Common myeloid progenitor, CD34-positive (primary cell): ENCODE data around the gene EZR.

ENCODE experiments used
- CTCF ChIA-PET: fragments of 350-600 bp; sonication (Branson Sonifier 250); formaldehyde crosslinking; loops from one replicate; lab custom pipeline; 2021; ENCODE audit warnings: antibody characterized with exemption; lab: Charles Lee
- POLR2A ChIA-PET: fragments of 350-600 bp; sonication (Branson Sonifier 250); formaldehyde crosslinking; loops from one replicate; lab custom pipeline; 2021; ENCODE audit warnings: antibody characterized with exemption; lab: Charles Lee
- DNase-seq, 3 donors: peaks; one replicate each; pipeline versions ENCODE4 v3.0.0 to v3.0.0-alpha.2; 2013
- H3K27ac ChIP-seq, 2 experiments: 1 replicate in 1 of 2; 2 replicates in 1 of 2; pipeline ENCODE4 v1.7.0; 2013; ENCODE audit warnings: inconsistent platforms in 2 of 2, low read length in 2 of 2, mild to moderate bottlenecking in 2 of 2, low read depth in 1 of 2, moderate library complexity in 1 of 2; ENCODE audit not compliant: severe bottlenecking in 2 of 2, insufficient read depth in 1 of 2, poor library complexity in 1 of 2
- H3K27me3 ChIP-seq, 5 experiments: replicated peaks in 2 of 5; 1 replicate in 3 of 5; 2 replicates in 2 of 5; pipeline versions ENCODE4 v1.6.1 to v1.7.0; 2013; ENCODE audit warnings: low read length in 4 of 5, mild to moderate bottlenecking in 2 of 5, moderate library complexity in 2 of 5, inconsistent platforms in 1 of 5; ENCODE audit not compliant: insufficient read depth in 5 of 5, control insufficient read depth in 4 of 5
- H3K36me3 ChIP-seq, 4 experiments: 1 replicate in 2 of 4; 2 replicates in 2 of 4; pipeline versions ENCODE4 v1.6.1 to v1.7.0; 2013; ENCODE audit warnings: low read length in 3 of 4, control low read depth in 1 of 4, mild to moderate bottlenecking in 1 of 4; ENCODE audit not compliant: control insufficient read depth in 4 of 4, insufficient read depth in 4 of 4
- H3K4me1 ChIP-seq, 4 experiments: 1 replicate in 3 of 4; 2 replicates in 1 of 4; pipeline versions ENCODE4 v1.6.1 to v1.7.1; 2013; ENCODE audit warnings: low read length in 3 of 4, mild to moderate bottlenecking in 3 of 4, control low read depth in 1 of 4, inconsistent platforms in 1 of 4, moderate library complexity in 1 of 4; ENCODE audit not compliant: control insufficient read depth in 4 of 4, insufficient read depth in 4 of 4; ENCODE audit errors: control extremely low read depth in 1 of 4
- H3K4me3 ChIP-seq, 7 experiments: 1 replicate in 4 of 7; 2 replicates in 3 of 7; pipeline versions ENCODE4 v1.5.1 to v1.7.0; 2013; ENCODE audit warnings: mild to moderate bottlenecking in 7 of 7, low read length in 6 of 7, moderate library complexity in 6 of 7, inconsistent platforms in 2 of 7, low read depth in 2 of 7, control low read depth in 1 of 7; ENCODE audit not compliant: insufficient read depth in 4 of 7, control insufficient read depth in 1 of 7; ENCODE audit errors: extremely low read depth in 1 of 7
- H3K9me3 ChIP-seq, 5 experiments: 1 replicate in 4 of 5; 2 replicates in 1 of 5; pipeline versions ENCODE4 v1.6.1 to v1.7.1; 2013; ENCODE audit warnings: low read length in 4 of 5, mild to moderate bottlenecking in 2 of 5, inconsistent platforms in 1 of 5, low read depth in 1 of 5, moderate library complexity in 1 of 5; ENCODE audit not compliant: control insufficient read depth in 4 of 5, insufficient read depth in 2 of 5; ENCODE audit errors: control extremely low read depth in 1 of 5
- WGBS: methylation state at CpG from one replicate; pipeline ENCODE4 v1.1.5; 2013; ENCODE audit not compliant: insufficient coverage; 5-methylcytosine and 5-hydroxymethylcytosine counted together

The EZR gene

DNA sequence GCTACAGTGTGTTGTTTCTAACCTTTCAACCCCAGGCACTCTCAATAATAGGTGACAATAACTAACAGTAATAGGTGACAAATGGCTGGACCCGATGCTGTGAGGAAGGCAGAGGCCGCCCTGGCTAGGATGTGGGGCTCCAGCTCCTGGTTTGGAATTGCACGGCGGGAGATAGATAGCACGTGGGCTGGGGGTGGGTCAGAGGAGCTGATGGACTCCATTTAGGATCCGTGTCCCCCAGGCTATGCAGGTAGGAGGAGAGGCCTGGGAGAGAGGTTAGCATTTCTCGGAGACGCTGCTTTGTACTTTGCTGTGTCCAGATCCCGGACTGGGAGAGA, 61.4 kb downstream of the EZR start:
- WGBS: 94% methylated on average over 8 of the region's 9 CpGs
- Histone ChIP-seq H3K4me1 (no peaks in the 10 kb centered on the region), H3K36me3 (peaks cover 0 to 4% (median 0%) of the 10 kb centered on the region in 4 experiments), H3K9me3 (no peaks in the 10 kb centered on the region), H3K27me3 (no peaks in the 10 kb centered on the region), H3K27ac (no peak overlapping the region), H3K4me3 (no peak overlapping the region)
- CTCF ChIA-PET: interaction anchor here (1.1 to 2.1 kb wide), 2 partner anchors 12 to 54 kb away, joined by 4 to 5 read pairs; no protein-coding TSS in a partner anchor
- POLR2A ChIA-PET: no interaction called here
- DNase-seq: no peak

DNA sequence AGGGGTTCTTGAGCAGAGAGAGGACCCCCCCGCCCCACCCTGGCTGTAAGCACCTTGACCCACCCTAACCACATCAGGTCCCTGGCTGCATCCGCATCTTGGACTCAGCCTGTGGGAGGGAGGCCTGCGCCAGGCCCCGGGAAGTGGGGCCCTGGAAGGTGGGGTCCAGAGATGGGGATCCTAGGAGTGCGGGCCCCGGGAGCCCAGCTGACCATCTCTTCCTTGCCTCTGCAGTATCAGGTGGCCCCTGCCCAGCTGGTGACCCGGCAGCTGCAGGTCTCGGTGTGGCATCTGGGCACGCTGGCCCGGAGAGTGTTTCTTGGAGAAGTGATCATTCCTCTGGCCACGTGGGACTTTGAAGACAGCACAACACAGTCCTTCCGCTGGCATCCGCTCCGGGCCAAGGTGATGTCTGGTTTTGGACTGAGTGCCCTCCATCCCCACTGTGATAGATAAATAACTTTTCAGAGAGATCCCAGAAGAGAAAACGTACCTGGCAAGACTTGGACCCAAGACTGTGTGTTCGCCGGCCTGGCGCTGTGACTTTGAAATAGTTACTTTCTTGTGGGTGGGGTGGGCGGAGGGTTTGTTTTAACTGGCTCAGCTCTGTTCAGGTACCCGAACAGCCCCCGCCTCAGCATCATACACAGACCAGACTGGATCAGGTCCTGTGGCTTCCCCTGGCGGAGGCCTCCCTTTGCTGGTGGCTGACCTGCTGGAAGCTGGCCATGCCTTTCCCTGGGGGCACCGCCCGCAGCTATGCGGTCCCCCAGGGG, 62.0 kb downstream of the EZR start:
- 95% methylated on average over 19 of the region's 25 CpGs for WGBS
- Histone ChIP-seq H3K36me3 (peaks cover 0 to 3% (median 0%) of the 10 kb centered on the region in 4 experiments), H3K27ac (no peak overlapping the region), H3K4me1 (peaks cover 0 to 5% (median 0%) of the 10 kb centered on the region in 4 experiments), H3K4me3 (no peak overlapping the region), H3K9me3 (no peaks in the 10 kb centered on the region), H3K27me3 (no peaks in the 10 kb centered on the region)
- POLR2A ChIA-PET: no interaction called here
- CTCF ChIA-PET: interaction anchor here (1.1 to 2.1 kb wide), 2 partner anchors 12 to 53 kb away, joined by 4 to 5 read pairs; no protein-coding TSS in a partner anchor
- no peak for DNase-seq

DNA sequence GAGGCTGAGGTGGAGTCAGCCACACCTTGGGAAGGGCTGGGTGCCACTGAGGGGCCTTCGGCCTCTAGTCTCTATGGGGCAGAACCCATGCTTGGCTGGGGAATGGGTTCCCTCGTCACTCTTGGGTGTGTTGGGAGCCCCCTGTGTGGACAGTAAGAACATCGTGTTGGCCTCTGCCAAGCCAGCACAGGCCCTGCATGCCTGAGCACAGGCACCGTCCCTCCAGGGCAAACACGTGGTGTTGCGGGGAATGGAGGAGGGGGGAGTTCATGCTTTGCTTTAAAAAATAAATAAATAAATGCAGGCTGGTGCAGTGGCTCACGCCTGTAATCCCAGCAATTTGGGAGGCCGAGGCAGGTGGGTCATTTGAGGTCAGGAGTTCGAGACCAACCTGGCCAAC, 63.0 kb downstream of the EZR start:
- DNase-seq: no peak

DNA sequence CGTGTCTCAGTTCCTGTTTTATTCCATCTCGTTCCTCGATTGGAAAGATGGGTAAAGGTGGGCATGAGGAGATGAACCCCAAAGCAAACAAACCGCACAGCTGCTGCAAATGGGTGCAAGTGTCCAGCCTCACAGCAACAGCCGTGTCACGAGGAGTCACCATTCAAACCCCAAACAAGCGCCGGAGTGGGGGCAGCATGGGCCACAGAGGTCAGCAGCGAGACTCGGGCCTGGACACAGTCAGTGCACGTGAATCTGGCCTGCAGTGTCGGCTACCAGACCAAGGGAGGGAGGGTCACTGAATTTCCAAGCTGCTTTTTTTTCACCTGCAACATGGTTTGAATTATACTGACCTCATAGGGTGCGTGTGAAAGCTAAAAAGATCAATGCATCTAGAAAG, 63.5 kb downstream of the EZR start:
- H3K4me1 ChIP-seq: peaks cover 0 to 16% (median 0%) of the 10 kb centered on the region in 4 experiments
- H3K27me3 ChIP-seq: no peaks in the 10 kb centered on the region
- ChIA-PET POLR2A (no interaction called here), CTCF (interaction anchor here (0.6 kb wide), 1 partner anchor 28 kb away, joined by 3 read pairs; no protein-coding TSS in a partner anchor)
- H3K36me3 ChIP-seq: no peaks in the 10 kb centered on the region
- H3K27ac ChIP-seq: no peak overlapping the region
- H3K9me3 ChIP-seq: no peaks in the 10 kb centered on the region
- 99% methylated on average over 10 of the region's 13 CpGs for WGBS
- H3K4me3 ChIP-seq: no peak overlapping the region
- no peak for DNase-seq

More for the DNA sequence above, 63.0 kb downstream of the EZR start:
- POLR2A ChIA-PET: no interaction called here
- peaks cover 0 to 14% (median 0%) of the 10 kb centered on the region in 4 experiments for H3K4me1 ChIP-seq
- H3K36me3 ChIP-seq: no peaks in the 10 kb centered on the region
- H3K27me3 ChIP-seq: no peaks in the 10 kb centered on the region
- CTCF ChIA-PET: interaction anchor here (0.6 kb wide), 1 partner anchor 29 kb away, joined by 3 read pairs; no protein-coding TSS in a partner anchor
- H3K9me3 ChIP-seq: no peaks in the 10 kb centered on the region
- no peak overlapping the region for H3K27ac ChIP-seq
- no peak overlapping the region for H3K4me3 ChIP-seq
- 82% methylated on average over 9 of the region's 9 CpGs for WGBS

DNA sequence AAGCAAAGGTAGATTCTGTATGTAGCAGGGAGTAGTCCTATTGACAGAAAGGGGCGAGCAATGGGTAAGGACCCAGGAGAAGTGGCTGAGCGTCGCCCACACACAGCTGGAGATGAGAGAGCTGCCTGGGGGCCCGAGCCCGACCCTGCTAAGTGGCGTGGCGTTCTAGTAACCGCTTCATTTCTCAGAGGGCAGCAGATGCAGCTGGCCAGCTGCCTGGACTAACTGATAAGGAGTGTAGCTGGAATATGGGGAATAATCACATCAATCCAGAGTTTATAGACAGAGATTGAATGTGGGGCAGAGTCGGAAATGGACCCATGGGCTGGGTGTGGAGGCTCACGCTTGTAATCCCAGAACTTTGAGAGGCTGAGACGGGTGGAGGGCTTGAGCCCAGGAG, 64.4 kb downstream of the EZR start:
- Histone ChIP-seq H3K4me1 (peaks cover 0 to 16% (median 0%) of the 10 kb centered on the region in 4 experiments), H3K36me3 (no peaks in the 10 kb centered on the region), H3K9me3 (no peaks in the 10 kb centered on the region), H3K4me3 (no peak overlapping the region), H3K27me3 (no peaks in the 10 kb centered on the region), H3K27ac (no peak overlapping the region)
- WGBS: 99% methylated on average over 9 of the region's 11 CpGs
- ChIA-PET POLR2A (no interaction called here), CTCF (no interaction called here)
- no peak for DNase-seq

DNA sequence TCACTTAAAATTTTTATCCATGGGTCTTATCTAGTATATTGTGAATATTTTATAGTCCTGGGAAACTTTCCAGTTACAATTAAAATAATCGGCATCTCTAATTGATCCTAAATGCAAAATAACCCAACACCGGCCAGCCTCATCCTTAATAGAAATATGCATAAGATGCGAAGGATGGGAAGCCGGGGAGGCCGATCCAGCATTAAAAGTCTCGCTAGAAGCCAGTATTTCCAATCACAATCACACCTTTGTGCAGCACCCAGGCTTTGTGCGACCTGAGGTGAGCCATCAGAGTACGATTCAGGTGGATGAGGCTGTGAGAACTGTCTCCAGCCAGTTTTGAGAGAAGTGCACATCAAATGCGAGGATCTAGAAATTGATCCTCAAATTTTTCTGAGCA, 65.4 kb downstream of the EZR start:
- Histone ChIP-seq H3K4me3 (no peak overlapping the region), H3K36me3 (no peaks in the 10 kb centered on the region), H3K27ac (no peak overlapping the region), H3K4me1 (peaks cover 0 to 16% (median 0%) of the 10 kb centered on the region in 4 experiments), H3K27me3 (no peaks in the 10 kb centered on the region), H3K9me3 (peaks cover 0 to 1% (median 0%) of the 10 kb centered on the region in 5 experiments)
- no peak for DNase-seq
- POLR2A ChIA-PET: no interaction called here
- WGBS: 82% methylated on average over 8 of the region's 9 CpGs
- CTCF ChIA-PET: interaction anchor here (1.2 kb wide), 1 partner anchor 21 kb away, joined by 5 read pairs; no protein-coding TSS in a partner anchor

DNA sequence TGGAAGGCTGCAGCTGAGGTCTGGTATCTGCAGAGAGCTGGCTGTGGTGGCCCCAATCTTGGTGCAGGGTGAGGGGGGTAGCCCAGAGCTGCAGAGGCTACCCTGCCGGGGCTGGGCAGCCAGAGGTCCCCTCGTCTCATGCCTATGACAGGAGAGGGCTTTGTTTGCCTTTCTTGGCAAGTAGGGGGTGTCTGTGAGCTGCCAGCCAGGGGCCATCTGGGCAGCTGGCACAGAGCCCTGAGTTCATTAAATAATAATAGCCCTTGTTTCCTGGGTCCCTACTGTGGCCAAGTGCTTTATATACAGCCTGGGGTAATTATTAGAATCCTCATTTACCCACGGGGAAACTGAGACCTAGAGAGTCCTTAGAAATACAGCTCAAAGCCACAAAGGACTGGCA, 66.6 kb downstream of the EZR start:
- POLR2A ChIA-PET: interaction anchor here (0.6 kb wide), 1 partner anchor 117 kb away, joined by 4 read pairs; no protein-coding TSS in a partner anchor
- no peak overlapping the region for H3K27ac ChIP-seq
- peaks cover 0 to 1% (median 0%) of the 10 kb centered on the region in 5 experiments for H3K9me3 ChIP-seq
- CTCF ChIA-PET: interaction anchor here (1.0 to 1.2 kb wide), 2 partner anchors 10 to 20 kb away, joined by 3 to 5 read pairs; no protein-coding TSS in a partner anchor
- no peak for DNase-seq
- H3K36me3 ChIP-seq: no peaks in the 10 kb centered on the region
- peaks cover 0 to 16% (median 0%) of the 10 kb centered on the region in 4 experiments for H3K4me1 ChIP-seq
- 86% methylated on average over 2 of the region's 3 CpGs for WGBS
- no peaks in the 10 kb centered on the region for H3K27me3 ChIP-seq
- no peak overlapping the region for H3K4me3 ChIP-seq
